Measurements from ENCODE around the gene ZNF333.
"Not testable (repeated sequence)": the region's sequence is repeated elsewhere in the genome, so short reads cannot be mapped to it uniquely, and the experiment has no call there.

Gene ZNF333

GRCh38 chr19:14699641-14700040, 9.8 kb downstream of the ZNF333 start:
- DNase-seq (ENCODE audit: low spot score): no peak

GRCh38 chr19:14700711-14701375, 11.0 kb downstream of the ZNF333 start:
- no peak for DNase-seq (ENCODE audit: low spot score)

GRCh38 chr19:14703833-14704232, 14.0 kb downstream of the ZNF333 start:
- DNase-seq (ENCODE audit: low spot score): no peak

GRCh38 chr19:14704450-14704849, 14.6 kb downstream of the ZNF333 start:
- DNase-seq (ENCODE audit: low spot score): no peak

- no peak for DNase-seq (ENCODE audit: low spot score)
Observed at GRCh38 chr19:14715841-14716240, 26.0 kb downstream of the ZNF333 start.

GRCh38 chr19:14718522-14719116, 28.8 kb downstream of the ZNF333 start:
- no peak for DNase-seq (ENCODE audit: low spot score)

- DNase-seq (ENCODE audit: low spot score): no peak
Observed at GRCh38 chr19:14719162-14719561, 29.3 kb downstream of the ZNF333 start.

- DNase-seq (ENCODE audit: low spot score): no peak
Observed at GRCh38 chr19:14722127-14722526, 32.3 kb downstream of the ZNF333 start.

GRCh38 chr19:14728595-14728994, 38.7 kb downstream of the ZNF333 start:
- DNase-seq (ENCODE audit: low spot score): no peak

- DNase-seq (ENCODE audit: low spot score): no peak
Observed at GRCh38 chr19:14731200-14731599, 41.4 kb downstream of the ZNF333 start.

GRCh38 chr19:14732510-14732909, 42.7 kb downstream of the ZNF333 start:
- no peak for DNase-seq (ENCODE audit: low spot score)

- no peak for DNase-seq (ENCODE audit: low spot score)
Observed at GRCh38 chr19:14733574-14733973, 43.7 kb downstream of the ZNF333 start.

- DNase-seq (ENCODE audit: low spot score): no peak
Observed at GRCh38 chr19:14735915-14736314, 46.1 kb downstream of the ZNF333 start.

- DNase-seq (ENCODE audit: low spot score): no peak
Observed at GRCh38 chr19:14746886-14747285, 57.0 kb downstream of the ZNF333 start.

- no peak for DNase-seq (ENCODE audit: low spot score)
Observed at GRCh38 chr19:14748601-14749000, 58.8 kb downstream of the ZNF333 start.

GRCh38 chr19:14758816-14759215, 69.0 kb downstream of the ZNF333 start:
- peak; percentile 60 for DNase-seq (ENCODE audit: low spot score)

GRCh38 chr19:14761607-14762006, 71.8 kb downstream of the ZNF333 start:
- no peak for DNase-seq (ENCODE audit: low spot score)

- DNase-seq (ENCODE audit: low spot score): no peak
Observed at GRCh38 chr19:14762111-14762510, 72.3 kb downstream of the ZNF333 start.

- DNase-seq (ENCODE audit: low spot score): no peak
Observed at GRCh38 chr19:14763497-14764145, 73.8 kb downstream of the ZNF333 start.

- no peak for DNase-seq (ENCODE audit: low spot score)
Observed at GRCh38 chr19:14764401-14764800, 74.6 kb downstream of the ZNF333 start.

GRCh38 chr19:14765403-14765802, 75.6 kb downstream of the ZNF333 start:
- not testable (repeated sequence) for DNase-seq (ENCODE audit: low spot score)

- DNase-seq (ENCODE audit: low spot score): not testable (repeated sequence)
Observed at GRCh38 chr19:14765841-14766240, 76.0 kb downstream of the ZNF333 start.

GRCh38 chr19:14767466-14767971, 77.7 kb downstream of the ZNF333 start:
- DNase-seq (ENCODE audit: low spot score): no peak
